Vagina (tissue), 2 donors: ENCODE measurements around the gene TMEM91. TPM values are rescaled to one million over a fixed set of nuclear protein-coding genes. Genes with fewer than 3 reads are reported as not detected.

Experiments
- DNase-seq, 2 donors: peaks; one replicate each; pipeline ENCODE4 v3.0.0-alpha.2; 2017; ENCODE audit errors: extremely low spot score in 2 of 2
- H3K27ac ChIP-seq: fragments of 200-600 bp; sonication (generic); one replicate; pipeline ENCODE4 v1.5.1; 2019
- H3K27me3 ChIP-seq: fragments of 200-600 bp; sonication (generic); one replicate; pipeline ENCODE4 v1.5.1; 2019
- H3K36me3 ChIP-seq, 2 donors: fragments of 200-600 bp; sonication (generic); one replicate each; pipeline ENCODE4 v1.5.1; 2017 to 2019
- H3K4me1 ChIP-seq: fragments of 200-600 bp; sonication (generic); one replicate; pipeline ENCODE4 v1.5.1; 2019
- H3K4me3 ChIP-seq, 2 donors: fragments of 200-600 bp; sonication (generic); 1 replicate in 1 of 2; 2 replicates in 1 of 2; pipeline ENCODE4 v1.5.1; 2016 to 2019
- H3K9me3 ChIP-seq: fragments of 200-600 bp; sonication (generic); one replicate; pipeline ENCODE4 v1.5.1; 2019
- CTCF ChIP-seq, 3 experiments: fragments of 450-650 bp in 2 of 3; fragments of 200-600 bp in 1 of 3; sonication (generic) in 1 of 3; IDR thresholded peaks; one replicate each; pipeline ENCODE4 v1.5.1; 2017 to 2019; ENCODE audit warnings: antibody characterized with exemption in 3 of 3, mild to moderate bottlenecking in 2 of 3, moderate library complexity in 2 of 3
- POLR2A ChIP-seq, 2 donors: fragments of 450-650 bp; IDR thresholded peaks; one replicate each; pipeline ENCODE4 v1.6.1; 2017; ENCODE audit warnings: antibody characterized with exemption in 2 of 2, mild to moderate bottlenecking in 2 of 2, moderate library complexity in 2 of 2
- POLR2AphosphoS5 ChIP-seq, 2 donors: sonication (generic); formaldehyde crosslinking; IDR thresholded peaks; one replicate each; pipeline ENCODE4 v1.9.0; 2017; ENCODE audit warnings: antibody characterized with exemption in 2 of 2, mild to moderate bottlenecking in 2 of 2, low read depth in 1 of 2; ENCODE audit not compliant: insufficient read depth in 1 of 2
- intact Hi-C: fragments of 100-400 bp; cut with DNase I; formaldehyde crosslinking; loops from one replicate; pipeline ENCODE4 v1.15.1; 2023
- total RNA-seq: library from RNA; depleted of rRNA; stranded (reverse); fragments of >200 nt; gene quantifications from one replicate; pipeline ENCODE4 v1.2.3, GENCODE V29; 2016

Gene TMEM91
- total RNA-seq, 1 donor from 2014 or later = 34.4 TPM

GRCh38 chr19:41350735-41351338, 25.5 kb upstream of the TMEM91 start:
- no peaks in the 10 kb centered on the region for H3K27me3 ChIP-seq
- H3K4me3 ChIP-seq = peak overlapping the region; percentile 61 to 80
- TF ChIP-seq CTCF (IDR thresholded peaks at IDR 0.05) (no peak), POLR2AphosphoS5 (IDR thresholded peaks at IDR 0.05; ENCODE audit: insufficient read depth in 1 of 2, low read depth in 1 of 2) (no peak), POLR2A (IDR thresholded peaks at IDR 0.05) (no peak)
- DNase-seq = no peak
- peaks cover 0 to 24% of the 10 kb centered on the region in 2 donors for H3K36me3 ChIP-seq
- H3K4me1 ChIP-seq = peaks cover 35% of the 10 kb centered on the region
- no peaks in the 10 kb centered on the region for H3K9me3 ChIP-seq
- H3K27ac ChIP-seq = peak overlapping the region; percentile 95
- intact Hi-C loops = loop anchor here (5.0 kb wide), 1 partner anchor 34 kb away; no protein-coding TSS in a partner anchor

- no peak for DNase-seq
- H3K4me3 ChIP-seq = peak overlapping the region; percentile 61 to 80
- H3K27ac ChIP-seq = peak overlapping the region; percentile 95
- peaks cover 35% of the 10 kb centered on the region for H3K4me1 ChIP-seq
- H3K9me3 ChIP-seq = no peaks in the 10 kb centered on the region
- H3K27me3 ChIP-seq = no peaks in the 10 kb centered on the region
- H3K36me3 ChIP-seq = peaks cover 0 to 17% of the 10 kb centered on the region in 2 donors
- intact Hi-C loops = loop anchor here (5.0 kb wide), 1 partner anchor 34 kb away; no protein-coding TSS in a partner anchor
- TF ChIP-seq CTCF (IDR thresholded peaks at IDR 0.05) = no peak
- peak in 1 of 2 donors; percentile 25 for TF ChIP-seq POLR2A (IDR thresholded peaks at IDR 0.05)
- peak; percentile 54 to 80 for TF ChIP-seq POLR2AphosphoS5 (IDR thresholded peaks at IDR 0.05; ENCODE audit: insufficient read depth in 1 of 2, low read depth in 1 of 2)
These were observed 24.7 kb upstream of the TMEM91 start for GRCh38 chr19:41351339-41352245.

GRCh38 chr19:41352279-41352608, 24.1 kb upstream of the TMEM91 start:
- TF ChIP-seq POLR2AphosphoS5 (IDR thresholded peaks at IDR 0.05; ENCODE audit: insufficient read depth in 1 of 2, low read depth in 1 of 2) (no peak), CTCF (IDR thresholded peaks at IDR 0.05) (no peak), POLR2A (IDR thresholded peaks at IDR 0.05) (no peak)
- H3K9me3 ChIP-seq = no peaks in the 10 kb centered on the region
- peak overlapping the region; percentile 95 for H3K27ac ChIP-seq
- H3K4me3 ChIP-seq = peak overlapping the region; percentile 61 to 80
- H3K27me3 ChIP-seq = no peaks in the 10 kb centered on the region
- H3K36me3 ChIP-seq = peaks cover 0 to 10% of the 10 kb centered on the region in 2 donors
- peaks cover 35% of the 10 kb centered on the region for H3K4me1 ChIP-seq
- intact Hi-C loops = loop anchor here (5.0 kb wide), 1 partner anchor 35 kb away; no protein-coding TSS in a partner anchor
- DNase-seq = no peak

- H3K9me3 ChIP-seq = no peaks in the 10 kb centered on the region
- peak overlapping the region; percentile 95 for H3K27ac ChIP-seq
- H3K4me3 ChIP-seq = peak overlapping the region; percentile 61 to 80
- TF ChIP-seq CTCF (IDR thresholded peaks at IDR 0.05) (peak in 2 of 3 experiments; percentile 31 to 44), POLR2AphosphoS5 (IDR thresholded peaks at IDR 0.05; ENCODE audit: insufficient read depth in 1 of 2, low read depth in 1 of 2) (peak in 1 of 2 donors; percentile 44), POLR2A (IDR thresholded peaks at IDR 0.05) (no peak)
- intact Hi-C loops = loop anchor here (5.0 kb wide), 1 partner anchor 36 kb away; no protein-coding TSS in a partner anchor
- no peaks in the 10 kb centered on the region for H3K27me3 ChIP-seq
- peaks cover 0 to 4% of the 10 kb centered on the region in 2 donors for H3K36me3 ChIP-seq
- DNase-seq = no peak
- H3K4me1 ChIP-seq = peaks cover 35% of the 10 kb centered on the region
These were observed 23.5 kb upstream of the TMEM91 start for GRCh38 chr19:41352609-41353465.
